HG03439 (cell line): ENCODE results near the gene WNT16.
"Not testable (repeated sequence)": the region's sequence is repeated elsewhere in the genome, so short reads cannot be mapped to it uniquely, and the experiment has no call there.

Experiments
- ATAC-seq: cut with Tn5 transposase; IDR thresholded peaks from one replicate; pipeline ENCODE4 v1.9.1; 2021; ENCODE audit warnings: mild to moderate bottlenecking, moderate library complexity; ENCODE audit not compliant: unreplicated experiment

Gene WNT16

GRCh38 chr7:121305109-121305508, 23.7 kb upstream of the WNT16 start:
- ATAC-seq: no peak

- peak; percentile 39 for ATAC-seq
These were observed 22.2 kb upstream of the WNT16 start for GRCh38 chr7:121306565-121306964.

- no peak for ATAC-seq
These were observed 21.7 kb upstream of the WNT16 start for GRCh38 chr7:121307021-121307574.

- ATAC-seq: no peak
These were observed 15.5 kb upstream of the WNT16 start for GRCh38 chr7:121313220-121313792.

GRCh38 chr7:121313793-121314676, 14.8 kb upstream of the WNT16 start:
- ATAC-seq: peak; percentile 96

- ATAC-seq: not testable (repeated sequence)
These were observed 13.6 kb upstream of the WNT16 start for GRCh38 chr7:121315170-121315569.

GRCh38 chr7:121322460-121322859, 6.3 kb upstream of the WNT16 start:
- no peak for ATAC-seq

- no peak for ATAC-seq
These were observed 5.1 kb upstream of the WNT16 start for GRCh38 chr7:121323515-121324302.

GRCh38 chr7:121327671-121328070, 1.1 kb upstream of the WNT16 start:
- ATAC-seq: no peak

- peak; percentile 54 for ATAC-seq
These were observed 622 bp downstream of the WNT16 start for GRCh38 chr7:121329191-121330052.

GRCh38 chr7:121330053-121330833, 1.4 kb downstream of the WNT16 start:
- ATAC-seq: peak; percentile 38

GRCh38 chr7:121331048-121331447, 2.2 kb downstream of the WNT16 start:
- ATAC-seq: no peak

GRCh38 chr7:121331574-121331973, 2.8 kb downstream of the WNT16 start:
- no peak for ATAC-seq

- no peak for ATAC-seq
These were observed 5.6 kb downstream of the WNT16 start for GRCh38 chr7:121334376-121334775.

GRCh38 chr7:121334875-121335648, 6.3 kb downstream of the WNT16 start:
- no peak for ATAC-seq

- no peak for ATAC-seq
These were observed 7.8 kb downstream of the WNT16 start for GRCh38 chr7:121336579-121336978.

- ATAC-seq: no peak
These were observed 8.6 kb downstream of the WNT16 start for GRCh38 chr7:121337398-121337797.

- no peak for ATAC-seq
These were observed 10.3 kb downstream of the WNT16 start for GRCh38 chr7:121339082-121339481.

GRCh38 chr7:121341933-121342332, 13.1 kb downstream of the WNT16 start:
- ATAC-seq: no peak
